HFF-Myc (cell line): Measurements from ENCODE around the gene RELN.
"Not testable (repeated sequence)": the region's sequence is repeated elsewhere in the genome, so short reads cannot be mapped to it uniquely, and the experiment has no call there.

Experiments
- DNase-seq: peaks from one replicate; pipeline ENCODE4 v3.0.0-alpha.2; 2011; ENCODE audit warnings: low read depth; ENCODE audit errors: extremely low read depth
- H3K4me3 ChIP-seq: replicated peaks from 2 replicates; pipeline ENCODE4 v1.5.1; 2011; ENCODE audit warnings: low read depth, mild to moderate bottlenecking, control low read depth, low read length
- CTCF ChIP-seq: IDR thresholded peaks from 2 replicates; pipeline ENCODE4 v1.5.1; 2012; ENCODE audit warnings: mild to moderate bottlenecking, low read depth, low read length, control low read depth; ENCODE audit errors: missing control alignments

Gene RELN

GRCh38 chr7:103905997-103906396, 83.5 kb downstream of the RELN start:
- DNase-seq = no peak
- no peak for TF ChIP-seq CTCF
- H3K4me3 ChIP-seq = no peak overlapping the region

GRCh38 chr7:103902917-103903316, 86.5 kb downstream of the RELN start:
- no peak for DNase-seq
- no peak for TF ChIP-seq CTCF
- H3K4me3 ChIP-seq = no peak overlapping the region

GRCh38 chr7:103896826-103897225, 92.6 kb downstream of the RELN start:
- not testable (repeated sequence) for DNase-seq, H3K4me3 ChIP-seq

GRCh38 chr7:103894656-103895596, 94.5 kb downstream of the RELN start:
- DNase-seq = no peak
- TF ChIP-seq CTCF = no peak
- no peak overlapping the region for H3K4me3 ChIP-seq

- no peak for DNase-seq
- TF ChIP-seq CTCF = no peak
- H3K4me3 ChIP-seq = no peak overlapping the region
These were observed 96.1 kb downstream of the RELN start for GRCh38 chr7:103893350-103893749.

- TF ChIP-seq CTCF = no peak
- DNase-seq = no peak
- H3K4me3 ChIP-seq = no peak overlapping the region
These were observed 100.0 kb downstream of the RELN start for GRCh38 chr7:103889451-103889850.

- no peak for DNase-seq
- TF ChIP-seq CTCF = no peak
These were observed 100.8 kb downstream of the RELN start for GRCh38 chr7:103888603-103889153.

More at GRCh38 chr7:103888603-103889153, 100.8 kb downstream of the RELN start:
- H3K4me3 ChIP-seq = no peak overlapping the region
